ENCODE results near the gene ABCC1.

GRCh38 chr16:16109453-16110110 lies 160.2 kb downstream of the ABCC1 start:
- no peak for TF ChIP-seq CTCF (IDR thresholded peaks at IDR 0.05; ENCODE audit: poor library complexity, severe bottlenecking)
- no peak for TF ChIP-seq EP300 (conservative IDR thresholded peaks at IDR 0.05; ENCODE audit: poor library complexity, severe bottlenecking)
- no peak for TF ChIP-seq EZH2 (IDR thresholded peaks at IDR 0.05; ENCODE audit: borderline replicate concordance, insufficient read depth, low read length, poor library complexity, severe bottlenecking)
- TF ChIP-seq TAF1 (IDR thresholded peaks at IDR 0.05; ENCODE audit: low read depth): no peak
